HUES48 (cell line): ENCODE results near the gene MAN1C1.

Experiments used
- H3K27ac ChIP-seq: one replicate; pipeline ENCODE4 v1.7.0; 2013; ENCODE audit warnings: low read depth, low read length, inconsistent platforms
- H3K27me3 ChIP-seq: 2 replicates; pipeline ENCODE4 v1.6.1; 2013; ENCODE audit warnings: mild to moderate bottlenecking, low read length; ENCODE audit not compliant: control insufficient read depth, insufficient read depth
- H3K36me3 ChIP-seq: 2 replicates; pipeline ENCODE4 v1.6.1; 2013; ENCODE audit warnings: low read length; ENCODE audit not compliant: control insufficient read depth, insufficient read depth
- H3K4me1 ChIP-seq: 2 replicates; pipeline ENCODE4 v1.6.1; 2013; ENCODE audit warnings: mild to moderate bottlenecking, low read length; ENCODE audit not compliant: control insufficient read depth, insufficient read depth
- H3K4me3 ChIP-seq: 2 replicates; pipeline ENCODE4 v1.5.1; 2013; ENCODE audit warnings: mild to moderate bottlenecking, low read depth, low read length
- H3K9ac ChIP-seq: 2 replicates; pipeline ENCODE4 v1.6.1; 2013; ENCODE audit warnings: mild to moderate bottlenecking, low read depth, low read length, moderate library complexity
- H3K9me3 ChIP-seq: 2 replicates; pipeline ENCODE4 v1.6.1; 2013; ENCODE audit warnings: low read length; ENCODE audit not compliant: control insufficient read depth, insufficient read depth

Gene MAN1C1

GRCh38 chr1:25616095-25616986 lies at the start of gene MAN1C1:
Gene MAN1C1, plus strand, starts transcription at chr1:25616791. Its CDS starts 1,007 bp downstream, at chr1:25617798.
- Histone ChIP-seq H3K4me3 (peak within 1 kb of the TSS; percentile 78), H3K36me3 (no peaks in the 10 kb centered on the region), H3K4me1 (peaks cover 22% of the 10 kb centered on the region), H3K9ac (0 out of 2 replicates have a peak within 1 kb of the TSS, but pooled peaks have one; percentile 25), H3K9me3 (no peaks in the 10 kb centered on the region), H3K27me3 (peaks cover 16% of the 10 kb centered on the region), H3K27ac (no peak within 1 kb of the TSS)

GRCh38 chr1:25567710-25568089 lies 48.9 kb upstream of the MAN1C1 start:
- Histone ChIP-seq H3K27ac (peak overlapping the region; percentile 82), H3K9me3 (no peaks in the 10 kb centered on the region), H3K4me1 (peaks cover 42% of the 10 kb centered on the region), H3K27me3 (no peaks in the 10 kb centered on the region; the same call in 1 of the 2 replicates), H3K4me3 (no peak overlapping the region), H3K36me3 (peaks cover 8% of the 10 kb centered on the region; the same call in 1 of the 2 replicates), H3K9ac (no peak overlapping the region)

- Histone ChIP-seq H3K9me3 (no peaks in the 10 kb centered on the region), H3K9ac (no peak overlapping the region), H3K4me3 (no peak overlapping the region), H3K4me1 (peaks cover 44% of the 10 kb centered on the region), H3K27me3 (no peaks in the 10 kb centered on the region; the same call in 1 of the 2 replicates), H3K36me3 (peaks cover 8% of the 10 kb centered on the region; the same call in 1 of the 2 replicates), H3K27ac (peak overlapping the region; percentile 82)
Observed at GRCh38 chr1:25568090-25568833, 48.3 kb upstream of the MAN1C1 start.

- H3K4me1 ChIP-seq = peaks cover 49% of the 10 kb centered on the region
Observed at GRCh38 chr1:25568834-25569596, 47.6 kb upstream of the MAN1C1 start.

DNA sequence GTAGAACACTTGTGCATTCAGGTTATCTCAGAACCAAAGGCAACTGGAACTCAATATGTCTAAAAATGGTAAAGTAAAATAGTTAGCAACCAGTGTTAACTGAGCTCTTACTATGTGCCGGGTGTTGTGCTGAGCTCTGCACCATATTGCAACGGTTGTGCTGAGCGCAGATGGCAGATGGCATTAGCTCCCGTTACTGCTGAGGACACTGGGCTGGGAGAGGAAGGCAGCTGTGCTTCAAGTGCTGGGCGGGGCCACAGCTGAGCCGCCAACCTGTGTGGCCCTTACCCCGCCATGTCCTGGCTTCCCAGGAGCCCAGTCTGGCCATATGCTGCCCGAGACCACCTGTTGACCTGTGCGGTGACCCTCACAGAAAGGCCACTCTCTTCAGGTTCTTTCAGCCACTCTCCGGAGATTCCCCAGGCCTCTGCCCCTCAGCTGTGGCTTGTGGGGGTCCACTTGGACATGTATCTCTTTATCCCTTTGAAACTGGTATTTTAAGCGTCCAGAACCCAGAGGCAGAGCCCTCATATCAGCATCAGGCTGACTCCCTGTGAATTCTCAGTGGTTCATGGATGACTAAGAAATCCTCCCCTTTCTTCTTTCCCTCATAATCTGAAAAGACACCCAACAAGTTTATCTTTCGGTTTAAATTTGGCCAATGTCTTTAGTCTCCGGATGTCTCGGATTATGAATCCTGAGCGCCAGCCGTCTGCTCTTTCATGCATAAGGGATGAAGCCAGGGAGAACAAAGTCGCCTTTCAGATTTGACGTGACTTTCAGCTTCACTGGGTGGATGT lies 46.8 kb upstream of the MAN1C1 start:
- Histone ChIP-seq H3K4me3 (no peak overlapping the region), H3K4me1 (peaks cover 49% of the 10 kb centered on the region), H3K36me3 (no peaks in the 10 kb centered on the region), H3K27me3 (no peaks in the 10 kb centered on the region; the same call in 1 of the 2 replicates), H3K27ac (no peak overlapping the region), H3K9ac (no peak overlapping the region), H3K9me3 (no peaks in the 10 kb centered on the region)

More at GRCh38 chr1:25568834-25569596, 47.6 kb upstream of the MAN1C1 start:
- no peak overlapping the region for H3K4me3 ChIP-seq
- H3K36me3 ChIP-seq = 0 out of 2 replicates have a peak, but pooled peaks cover under 1% of the 10 kb centered on the region
- H3K27me3 ChIP-seq = no peaks in the 10 kb centered on the region; the same call in 1 of the 2 replicates
- peak overlapping the region; percentile 82 for H3K27ac ChIP-seq
- H3K9me3 ChIP-seq = no peaks in the 10 kb centered on the region
- no peak overlapping the region for H3K9ac ChIP-seq

DNA sequence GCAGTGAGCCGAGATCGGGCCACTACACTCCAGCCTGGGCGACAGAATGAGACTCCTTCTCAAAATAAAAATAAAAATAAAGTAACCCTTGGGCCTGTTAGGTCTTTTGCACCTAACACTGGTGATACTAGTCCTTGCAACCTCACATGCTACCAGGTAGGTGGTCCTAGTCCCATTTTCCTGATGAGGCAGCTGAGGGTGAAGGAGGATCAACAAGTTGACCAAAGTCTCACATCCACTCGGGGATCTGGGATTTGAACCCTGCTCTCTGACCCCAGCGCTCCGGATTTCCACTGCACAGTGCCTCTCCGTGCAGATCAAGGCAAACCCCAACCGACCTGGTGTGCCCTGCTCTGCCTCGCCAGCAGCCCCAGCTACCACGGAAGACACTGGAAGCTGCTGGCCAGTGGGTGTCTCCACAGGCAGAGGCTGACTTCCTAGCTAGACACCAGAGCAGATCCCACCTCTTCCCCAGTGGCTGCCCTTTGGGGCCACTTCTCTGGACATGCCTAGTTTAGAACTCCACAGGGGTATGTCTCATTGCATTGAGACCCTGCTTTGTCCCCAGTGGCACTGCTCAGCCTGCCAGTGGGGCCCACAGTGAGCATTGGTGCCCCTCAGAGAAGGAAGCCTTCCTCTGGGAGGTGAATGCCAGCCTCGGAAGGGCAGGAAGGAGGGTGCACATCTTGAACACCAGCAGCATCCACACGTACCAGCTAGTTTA lies 45.6 kb upstream of the MAN1C1 start:
- Histone ChIP-seq H3K4me3 (no peak overlapping the region), H3K9me3 (no peaks in the 10 kb centered on the region), H3K4me1 (peaks cover 42% of the 10 kb centered on the region), H3K27me3 (no peaks in the 10 kb centered on the region; the same call in 1 of the 2 replicates), H3K9ac (no peak overlapping the region), H3K27ac (no peak overlapping the region), H3K36me3 (no peaks in the 10 kb centered on the region)

DNA sequence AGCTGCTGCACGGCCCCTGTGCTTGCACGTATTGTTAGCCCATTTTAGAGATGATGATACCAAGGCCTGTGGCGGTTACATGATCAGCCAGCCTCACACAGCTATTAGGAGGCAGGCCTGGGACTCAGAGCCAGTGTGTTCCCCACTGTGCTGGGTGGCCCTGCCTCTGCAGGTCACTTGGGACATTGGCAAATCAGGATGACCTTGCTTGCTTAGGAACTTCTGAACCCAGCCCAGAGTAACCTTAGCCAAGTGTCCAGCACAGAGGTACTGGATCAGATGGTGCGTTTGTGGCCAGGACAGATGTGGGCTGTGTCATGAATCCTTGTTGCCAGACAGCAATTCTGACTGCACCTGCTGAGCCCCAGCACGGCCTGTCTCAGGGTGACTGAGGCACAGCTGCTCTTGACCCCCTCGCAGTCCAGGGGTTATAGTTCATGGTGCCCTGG lies 45.0 kb upstream of the MAN1C1 start:
- H3K9me3 ChIP-seq = no peaks in the 10 kb centered on the region
- peaks cover 38% of the 10 kb centered on the region for H3K4me1 ChIP-seq
- no peaks in the 10 kb centered on the region for H3K36me3 ChIP-seq
- no peaks in the 10 kb centered on the region; the same call in 1 of the 2 replicates for H3K27me3 ChIP-seq
- no peak overlapping the region for H3K4me3 ChIP-seq
- no peak overlapping the region for H3K9ac ChIP-seq
- no peak overlapping the region for H3K27ac ChIP-seq

DNA sequence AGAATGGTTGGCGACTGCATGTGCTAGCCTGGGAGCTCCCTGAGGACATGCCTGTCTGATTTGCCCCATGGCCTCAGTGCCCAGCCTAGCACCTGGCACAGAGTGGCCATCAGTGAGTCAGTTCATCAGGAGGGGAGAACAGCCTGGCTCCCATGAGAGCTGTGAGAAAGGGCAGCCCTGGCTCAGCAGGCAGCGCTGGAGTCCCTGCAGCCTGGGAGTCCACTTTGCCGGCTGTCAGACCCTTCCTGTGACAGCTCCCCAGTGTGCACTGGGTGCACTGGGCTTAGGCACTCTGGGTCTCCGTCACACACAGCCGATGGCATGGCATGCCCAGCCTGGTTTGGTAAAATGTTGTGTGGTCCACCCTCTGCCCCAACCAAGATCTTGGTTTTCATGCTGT lies 44.5 kb upstream of the MAN1C1 start:
- no peak overlapping the region for H3K9ac ChIP-seq
- no peak overlapping the region for H3K4me3 ChIP-seq
- H3K4me1 ChIP-seq = peaks cover 33% of the 10 kb centered on the region
- H3K27me3 ChIP-seq = no peaks in the 10 kb centered on the region; the same call in 1 of the 2 replicates
- no peaks in the 10 kb centered on the region for H3K9me3 ChIP-seq
- H3K27ac ChIP-seq = no peak overlapping the region
- H3K36me3 ChIP-seq = no peaks in the 10 kb centered on the region

- no peaks in the 10 kb centered on the region; the same call in 1 of the 2 replicates for H3K27me3 ChIP-seq
- peaks cover 31% of the 10 kb centered on the region for H3K4me1 ChIP-seq
- H3K4me3 ChIP-seq = no peak overlapping the region
- H3K36me3 ChIP-seq = no peaks in the 10 kb centered on the region
- no peak overlapping the region for H3K9ac ChIP-seq
- no peak overlapping the region for H3K27ac ChIP-seq
- H3K9me3 ChIP-seq = no peaks in the 10 kb centered on the region
Observed at GRCh38 chr1:25572708-25573590, 43.6 kb upstream of the MAN1C1 start.
